Peyer's patch (tissue), 4 donors: ENCODE measurements around the gene P2RX7.

Source experiments
- CTCF ChIP-seq, 6 experiments: fragments of 450-650 bp in 4 of 6; fragments of 200-600 bp in 2 of 6; sonication (generic) in 1 of 6; IDR thresholded peaks; one replicate each; pipeline ENCODE4 v1.5.1; 2017 to 2019; ENCODE audit warnings: antibody characterized with exemption in 6 of 6, mild to moderate bottlenecking in 3 of 6, moderate library complexity in 1 of 6
- POLR2A ChIP-seq, 2 donors: fragments of 450-650 bp; IDR thresholded peaks; one replicate each; pipeline ENCODE4 v1.5.1; 2017; ENCODE audit warnings: antibody characterized with exemption in 2 of 2, mild to moderate bottlenecking in 2 of 2, moderate library complexity in 2 of 2

DNA sequence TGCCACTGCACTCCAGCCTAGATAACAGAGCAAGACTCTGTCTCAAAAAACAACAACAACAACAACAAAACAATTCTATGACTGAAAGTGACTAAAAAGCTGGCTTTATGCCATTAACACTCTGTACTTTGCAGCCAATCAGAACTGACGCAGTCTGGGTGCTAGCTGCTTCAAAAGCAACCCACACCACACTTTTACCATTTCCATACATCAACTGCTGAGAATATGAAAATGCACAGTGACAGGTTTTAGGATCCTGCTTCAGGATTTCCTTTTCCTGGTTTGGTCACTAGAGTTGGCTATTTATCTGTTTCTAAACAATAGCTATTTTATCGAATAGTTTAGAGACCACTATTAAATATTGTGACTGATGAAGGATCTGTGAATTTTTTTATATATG lies 54.1 kb downstream of the P2RX7 start:
- TF ChIP-seq CTCF (IDR thresholded peaks at IDR 0.05) (no peak), POLR2A (IDR thresholded peaks at IDR 0.05) (no peak)
